ENCODE results near the gene CA6.

- TF ChIP-seq SIN3A (IDR thresholded peaks at IDR 0.05; ENCODE audit: borderline replicate concordance, insufficient read depth, low read length), result no peak
- TF ChIP-seq REST (IDR thresholded peaks at IDR 0.05; ENCODE audit: insufficient read depth in 1 of 2, low read depth in 2 of 2, low read length in 2 of 2), result no peak
- no peak for TF ChIP-seq POLR2AphosphoS5 (IDR thresholded peaks at IDR 0.05; ENCODE audit: low read depth, low read length)
- TF ChIP-seq FOXP2 (optimal IDR thresholded peaks at IDR 0.05; ENCODE audit: borderline replicate concordance, extremely low read depth, extremely low read length, insufficient read depth), result no peak
Measured at GRCh38 chr1:8963963-8964362, 18.3 kb downstream of the CA6 start.

Data from PFSK-1 (cell line).